HEK293 (cell line): Measurements from ENCODE around the gene C18orf32.
A peak's percentile ranks its signal among the peaks of the same experiment; 100 is the strongest.

Experiments
- CTCF ChIA-PET: fragments of 350-600 bp; formaldehyde crosslinking; extraction: SDS; loops from one replicate; lab custom pipeline; 2021; ENCODE audit warnings: antibody characterized with exemption; lab: Yijun Ruan, JAX
- POLR2A ChIA-PET: fragments of 300-600 bp; formaldehyde crosslinking; extraction: SDS; loops from one replicate; lab custom pipeline; 2020; ENCODE audit warnings: antibody characterized with exemption, inconsistent platforms; lab: Yijun Ruan, JAX
- H3K27ac ChIP-seq: fragments of 200-500 bp; sonication (Bioruptor generic); 2 replicates; pipeline ENCODE4 v1.5.1; 2014; ENCODE audit warnings: low read depth, low read length, control low read depth, inconsistent platforms; ENCODE audit errors: extremely low read depth
- H3K36me3 ChIP-seq, 2 experiments: fragments of 200-500 bp in 1 of 2; sonication (Bioruptor generic) in 1 of 2; 1 replicate in 1 of 2; 2 replicates in 1 of 2; pipeline ENCODE4 v1.5.1; 2014 to 2017; ENCODE audit warnings: inconsistent platforms in 2 of 2, low read length in 2 of 2; ENCODE audit not compliant: control insufficient read depth in 2 of 2, insufficient read depth in 1 of 2
- H3K4me1 ChIP-seq: fragments of 200-500 bp; sonication (Bioruptor generic); 2 replicates; pipeline ENCODE4 v1.5.1; 2014; ENCODE audit warnings: mild to moderate bottlenecking, low read length, inconsistent platforms; ENCODE audit not compliant: control insufficient read depth, insufficient read depth
- H3K4me3 ChIP-seq: 2 replicates; pipeline ENCODE4 v1.5.1; 2011; ENCODE audit warnings: low read depth, mild to moderate bottlenecking, control low read depth, low read length, moderate library complexity
- H3K9me3 ChIP-seq: fragments of 200-500 bp; sonication (Bioruptor generic); 2 replicates; pipeline ENCODE4 v1.5.1; 2014; ENCODE audit warnings: low read depth, low read length, inconsistent platforms; ENCODE audit not compliant: control insufficient read depth, insufficient read depth
- FEZF1 ChIP-seq: fragments of 450-650 bp; formaldehyde crosslinking; IDR thresholded peaks from 2 replicates; pipeline ENCODE4 v1.5.1; 2016; ENCODE audit warnings: missing biosample characterization, missing genetic modification characterization
- GLI2 ChIP-seq: fragments of 450-650 bp; formaldehyde crosslinking; IDR thresholded peaks from 2 replicates; pipeline ENCODE4; 2017; ENCODE audit warnings: missing biosample characterization, missing genetic modification characterization, low read depth, borderline replicate concordance
- GLIS1 ChIP-seq: fragments of 450-650 bp; formaldehyde crosslinking; IDR thresholded peaks from 2 replicates; pipeline ENCODE4 v1.5.1; 2016; ENCODE audit warnings: missing biosample characterization, missing genetic modification characterization
- GLIS2 ChIP-seq: fragments of 450-650 bp; formaldehyde crosslinking; IDR thresholded peaks from 2 replicates; pipeline ENCODE4 v1.5.1; 2016; ENCODE audit warnings: missing biosample characterization, missing genetic modification characterization
- KLF1 ChIP-seq: fragments of 450-650 bp; formaldehyde crosslinking; IDR thresholded peaks from 2 replicates; pipeline ENCODE4 v1.5.1; 2016; ENCODE audit warnings: missing biosample characterization, missing genetic modification characterization
- PRDM1 ChIP-seq: fragments of 450-650 bp; formaldehyde crosslinking; IDR thresholded peaks from 2 replicates; pipeline ENCODE4; 2016; ENCODE audit warnings: missing biosample characterization, missing genetic modification characterization
- SCRT2 ChIP-seq: fragments of 450-650 bp; formaldehyde crosslinking; IDR thresholded peaks from 2 replicates; pipeline ENCODE4 v1.5.1; 2016; ENCODE audit warnings: missing biosample characterization, missing genetic modification characterization
- SP3 ChIP-seq: fragments of 450-650 bp; formaldehyde crosslinking; IDR thresholded peaks from 2 replicates; pipeline ENCODE4 v1.5.1; 2016; ENCODE audit warnings: missing biosample characterization, missing genetic modification characterization
- ZBTB1 ChIP-seq: fragments of 450-650 bp; formaldehyde crosslinking; IDR thresholded peaks from 2 replicates; pipeline ENCODE4 v1.5.1; 2016; ENCODE audit warnings: missing biosample characterization, missing genetic modification characterization
- ZBTB17 ChIP-seq: fragments of 450-650 bp; formaldehyde crosslinking; IDR thresholded peaks from 2 replicates; pipeline ENCODE4 v1.5.1; 2016; ENCODE audit warnings: missing biosample characterization, missing genetic modification characterization
- ZFP37 ChIP-seq: fragments of 450-650 bp; formaldehyde crosslinking; IDR thresholded peaks from 2 replicates; pipeline ENCODE4 v1.5.1; 2016; ENCODE audit warnings: missing biosample characterization, missing genetic modification characterization
- ZFP69B ChIP-seq: fragments of 450-650 bp; formaldehyde crosslinking; IDR thresholded peaks from 2 replicates; pipeline ENCODE4 v1.5.1; 2016; ENCODE audit warnings: missing biosample characterization, missing genetic modification characterization
- ZNF324 ChIP-seq: fragments of 450-650 bp; formaldehyde crosslinking; IDR thresholded peaks from 2 replicates; pipeline ENCODE4 v1.5.1; 2016; ENCODE audit warnings: missing biosample characterization, missing genetic modification characterization
- ZNF335 ChIP-seq: fragments of 450-650 bp; formaldehyde crosslinking; conservative IDR thresholded peaks from 2 replicates; pipeline ENCODE4 v1.5.1; 2016; ENCODE audit warnings: missing biosample characterization, missing genetic modification characterization
- ZNF366 ChIP-seq: fragments of 450-650 bp; formaldehyde crosslinking; conservative IDR thresholded peaks from 2 replicates; pipeline ENCODE4 v1.5.1; 2016; ENCODE audit warnings: missing biosample characterization, missing genetic modification characterization
- ZNF394 ChIP-seq: fragments of 450-650 bp; formaldehyde crosslinking; IDR thresholded peaks from 2 replicates; pipeline ENCODE4 v1.5.1; 2016; ENCODE audit warnings: missing biosample characterization, missing genetic modification characterization, mild to moderate bottlenecking, moderate library complexity, borderline replicate concordance
- ZNF426 ChIP-seq: fragments of 450-650 bp; formaldehyde crosslinking; IDR thresholded peaks from 2 replicates; pipeline ENCODE4 v1.5.1; 2017; ENCODE audit warnings: missing biosample characterization, missing genetic modification characterization, mild to moderate bottlenecking, inconsistent platforms, moderate library complexity
- ZNF664 ChIP-seq: fragments of 450-650 bp; formaldehyde crosslinking; IDR thresholded peaks from 2 replicates; pipeline ENCODE4 v1.5.1; 2016; ENCODE audit warnings: missing biosample characterization, missing genetic modification characterization
- ZNF670 ChIP-seq: fragments of 450-650 bp; formaldehyde crosslinking; IDR thresholded peaks from 2 replicates; pipeline ENCODE4 v1.5.1; 2016; ENCODE audit warnings: missing biosample characterization, missing genetic modification characterization, low read depth
- ZSCAN30 ChIP-seq: fragments of 450-650 bp; IDR thresholded peaks from 2 replicates; pipeline ENCODE4 v1.5.1; 2018; ENCODE audit warnings: missing biosample characterization, mild to moderate bottlenecking, missing genetic modification characterization, moderate library complexity
- TF ChIP-seq, protein P1 (sequence below): fragments of 450-650 bp; formaldehyde crosslinking; IDR thresholded peaks from 2 replicates; pipeline ENCODE4 v1.5.1; 2016; ENCODE audit warnings: missing biosample characterization, missing genetic modification characterization
- TF ChIP-seq, protein P2 (sequence below): fragments of 450-650 bp; formaldehyde crosslinking; IDR thresholded peaks from 2 replicates; pipeline ENCODE4 v1.5.1; 2017; ENCODE audit warnings: missing biosample characterization, missing genetic modification characterization
- TF ChIP-seq, protein P3 (sequence below): fragments of 450-650 bp; formaldehyde crosslinking; IDR thresholded peaks from 2 replicates; pipeline ENCODE4 v1.5.1; 2016; ENCODE audit warnings: missing biosample characterization, missing genetic modification characterization
- TF ChIP-seq, protein P4 (sequence below): fragments of 450-650 bp; formaldehyde crosslinking; IDR thresholded peaks from 2 replicates; pipeline ENCODE4 v1.5.1; 2017; ENCODE audit warnings: missing biosample characterization, missing genetic modification characterization

The C18orf32 gene

DNA sequence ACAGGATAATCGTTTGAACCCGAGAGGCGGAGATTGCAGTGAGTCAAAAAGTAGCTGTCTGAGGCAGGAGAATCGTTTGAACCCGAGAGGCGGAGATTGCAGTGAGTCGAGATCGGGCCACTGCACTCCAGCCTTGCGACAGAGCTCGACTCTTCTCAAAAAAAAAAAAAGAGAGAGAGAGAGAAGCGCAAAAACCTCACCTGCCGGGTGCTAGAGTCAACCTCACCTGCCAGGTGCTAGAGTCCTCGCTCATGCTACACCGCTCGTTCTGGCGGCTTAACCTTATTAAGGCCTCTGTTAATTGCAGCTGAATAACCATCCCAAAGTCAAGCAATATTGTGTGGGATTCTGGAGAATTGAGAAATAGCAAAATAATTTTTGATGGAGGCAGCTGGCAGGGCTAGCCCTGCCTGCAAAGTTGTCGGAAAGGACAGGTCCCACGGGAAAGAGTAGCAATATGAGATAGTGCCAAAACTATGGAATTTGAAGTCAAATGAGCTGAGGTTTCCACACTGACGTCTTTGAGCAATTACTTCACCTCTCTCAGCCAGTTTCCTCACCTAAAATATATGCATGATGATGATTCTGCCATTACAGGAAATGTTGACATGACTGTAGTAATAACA is 25.9 kb downstream of the C18orf32 start (continued):
- TF ChIP-seq SCRT2 (tag by site-specific recombination) = no peak

DNA sequence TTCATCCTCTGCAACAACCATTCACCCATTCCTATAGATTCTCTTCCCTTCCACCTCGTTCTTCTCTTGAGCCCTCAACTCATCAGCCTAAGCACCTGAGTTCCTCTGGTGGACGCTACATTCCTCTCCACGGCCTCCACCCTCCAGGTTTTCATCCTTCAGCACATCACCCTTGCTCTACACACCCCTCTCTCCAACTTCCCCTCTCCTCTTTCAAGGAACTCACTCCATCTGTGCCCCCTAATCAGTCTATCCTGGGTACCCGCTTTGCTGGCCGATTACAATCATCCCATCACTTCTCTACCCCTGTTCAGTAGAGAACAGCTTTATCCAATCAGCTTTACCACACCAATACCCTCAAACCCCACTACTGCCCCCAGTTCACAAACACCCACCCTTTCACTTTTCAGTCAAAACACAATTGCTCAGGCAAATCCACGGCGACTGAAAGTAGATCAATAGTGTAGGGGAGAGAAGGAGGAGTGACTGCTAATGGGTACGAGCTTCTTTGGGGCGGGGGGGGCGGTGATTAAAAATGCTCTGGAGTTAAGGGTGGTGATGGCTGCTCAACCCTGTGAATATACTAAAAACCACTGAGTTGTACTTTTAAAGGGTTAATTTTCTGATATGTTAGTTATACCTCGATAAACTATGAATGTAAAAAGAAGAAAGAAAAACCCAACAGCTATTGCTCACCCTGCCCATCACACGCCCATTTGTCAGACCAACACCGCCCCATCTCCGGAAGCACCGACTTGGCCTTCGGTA is 27.4 kb downstream of the C18orf32 start:
- H3K4me1 ChIP-seq = no peaks in the 10 kb centered on the region
- ChIA-PET POLR2A (interaction anchor here (0.6 to 2.7 kb wide), 7 partner anchors 10 to 984 kb away, joined by 3 to 41 read pairs (median 3); partner anchors contain the start of gene C18orf32), CTCF (interaction anchor here (0.6 to 1.6 kb wide), 9 partner anchors 9 to 1020 kb away, joined by 3 to 8 read pairs (median 3); no protein-coding TSS in a partner anchor)
- no peaks in the 10 kb centered on the region for H3K9me3 ChIP-seq
- H3K36me3 ChIP-seq = no peaks in the 10 kb centered on the region
- peak overlapping the region; percentile 89 for H3K27ac ChIP-seq
- peak overlapping the region; percentile 95 for H3K4me3 ChIP-seq
- TF ChIP-seq, protein P1, sequence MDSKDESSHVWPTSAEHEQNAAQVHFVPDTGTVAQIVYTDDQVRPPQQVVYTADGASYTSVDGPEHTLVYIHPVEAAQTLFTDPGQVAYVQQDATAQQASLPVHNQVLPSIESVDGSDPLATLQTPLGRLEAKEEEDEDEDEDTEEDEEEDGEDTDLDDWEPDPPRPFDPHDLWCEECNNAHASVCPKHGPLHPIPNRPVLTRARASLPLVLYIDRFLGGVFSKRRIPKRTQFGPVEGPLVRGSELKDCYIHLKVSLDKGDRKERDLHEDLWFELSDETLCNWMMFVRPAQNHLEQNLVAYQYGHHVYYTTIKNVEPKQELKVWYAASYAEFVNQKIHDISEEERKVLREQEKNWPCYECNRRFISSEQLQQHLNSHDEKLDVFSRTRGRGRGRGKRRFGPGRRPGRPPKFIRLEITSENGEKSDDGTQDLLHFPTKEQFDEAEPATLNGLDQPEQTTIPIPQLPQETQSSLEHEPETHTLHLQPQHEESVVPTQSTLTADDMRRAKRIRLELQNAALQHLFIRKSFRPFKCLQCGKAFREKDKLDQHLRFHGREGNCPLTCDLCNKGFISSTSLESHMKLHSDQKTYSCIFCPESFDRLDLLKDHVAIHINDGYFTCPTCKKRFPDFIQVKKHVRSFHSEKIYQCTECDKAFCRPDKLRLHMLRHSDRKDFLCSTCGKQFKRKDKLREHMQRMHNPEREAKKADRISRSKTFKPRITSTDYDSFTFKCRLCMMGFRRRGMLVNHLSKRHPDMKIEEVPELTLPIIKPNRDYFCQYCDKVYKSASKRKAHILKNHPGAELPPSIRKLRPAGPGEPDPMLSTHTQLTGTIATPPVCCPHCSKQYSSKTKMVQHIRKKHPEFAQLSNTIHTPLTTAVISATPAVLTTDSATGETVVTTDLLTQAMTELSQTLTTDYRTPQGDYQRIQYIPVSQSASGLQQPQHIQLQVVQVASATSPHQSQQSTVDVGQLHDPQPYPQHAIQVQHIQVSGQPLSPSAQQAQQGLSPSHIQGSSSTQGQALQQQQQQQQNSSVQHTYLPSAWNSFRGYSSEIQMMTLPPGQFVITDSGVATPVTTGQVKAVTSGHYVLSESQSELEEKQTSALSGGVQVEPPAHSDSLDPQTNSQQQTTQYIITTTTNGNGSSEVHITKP = peak; percentile 99
- TF ChIP-seq GLIS1 (tag by site-specific recombination) = no peak
- TF ChIP-seq PRDM1 = peak; percentile 86
- TF ChIP-seq ZNF335 = peak; percentile 52
- TF ChIP-seq, protein P2, sequence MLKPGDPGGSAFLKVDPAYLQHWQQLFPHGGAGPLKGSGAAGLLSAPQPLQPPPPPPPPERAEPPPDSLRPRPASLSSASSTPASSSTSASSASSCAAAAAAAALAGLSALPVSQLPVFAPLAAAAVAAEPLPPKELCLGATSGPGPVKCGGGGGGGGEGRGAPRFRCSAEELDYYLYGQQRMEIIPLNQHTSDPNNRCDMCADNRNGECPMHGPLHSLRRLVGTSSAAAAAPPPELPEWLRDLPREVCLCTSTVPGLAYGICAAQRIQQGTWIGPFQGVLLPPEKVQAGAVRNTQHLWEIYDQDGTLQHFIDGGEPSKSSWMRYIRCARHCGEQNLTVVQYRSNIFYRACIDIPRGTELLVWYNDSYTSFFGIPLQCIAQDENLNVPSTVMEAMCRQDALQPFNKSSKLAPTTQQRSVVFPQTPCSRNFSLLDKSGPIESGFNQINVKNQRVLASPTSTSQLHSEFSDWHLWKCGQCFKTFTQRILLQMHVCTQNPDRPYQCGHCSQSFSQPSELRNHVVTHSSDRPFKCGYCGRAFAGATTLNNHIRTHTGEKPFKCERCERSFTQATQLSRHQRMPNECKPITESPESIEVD = no peak
- TF ChIP-seq ZNF426 (tag by site-specific recombination) = no peak
- peak; percentile 40; the same call in 1 of the 2 replicates for TF ChIP-seq KLF1
- no peak for TF ChIP-seq ZFP69B (tag by site-specific recombination)
- TF ChIP-seq ZNF670 = no peak
- no peak for TF ChIP-seq GLIS2 (tag by site-specific recombination)
- no peak; the same call in 1 of the 2 replicates for TF ChIP-seq ZFP37 (tag by site-specific recombination)
- no peak for TF ChIP-seq ZBTB1
- peak; percentile 20; the same call in 1 of the 2 replicates for TF ChIP-seq ZNF324 (tag by site-specific recombination)
- peak; percentile 68 for TF ChIP-seq SP3 (tag by site-specific recombination)
- TF ChIP-seq ZSCAN30 (tag by site-specific recombination) = no peak
- TF ChIP-seq, protein P3, sequence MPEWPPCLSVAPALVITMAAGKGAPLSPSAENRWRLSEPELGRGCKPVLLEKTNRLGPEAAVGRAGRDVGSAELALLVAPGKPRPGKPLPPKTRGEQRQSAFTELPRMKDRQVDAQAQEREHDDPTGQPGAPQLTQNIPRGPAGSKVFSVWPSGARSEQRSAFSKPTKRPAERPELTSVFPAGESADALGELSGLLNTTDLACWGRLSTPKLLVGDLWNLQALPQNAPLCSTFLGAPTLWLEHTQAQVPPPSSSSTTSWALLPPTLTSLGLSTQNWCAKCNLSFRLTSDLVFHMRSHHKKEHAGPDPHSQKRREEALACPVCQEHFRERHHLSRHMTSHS (tag by site-specific recombination) = no peak
- no peak for TF ChIP-seq GLI2 (tag by site-specific recombination)
- TF ChIP-seq ZNF664 (tag by site-specific recombination) = 0 out of 2 replicates have a peak, but pooled peaks have one; percentile 23
- no peak for TF ChIP-seq FEZF1 (tag by site-specific recombination)
- TF ChIP-seq ZBTB17 = peak; percentile 94
- TF ChIP-seq ZNF366 = peak; percentile 73
- TF ChIP-seq ZNF394 (tag by site-specific recombination) = no peak
- TF ChIP-seq, protein P4, sequence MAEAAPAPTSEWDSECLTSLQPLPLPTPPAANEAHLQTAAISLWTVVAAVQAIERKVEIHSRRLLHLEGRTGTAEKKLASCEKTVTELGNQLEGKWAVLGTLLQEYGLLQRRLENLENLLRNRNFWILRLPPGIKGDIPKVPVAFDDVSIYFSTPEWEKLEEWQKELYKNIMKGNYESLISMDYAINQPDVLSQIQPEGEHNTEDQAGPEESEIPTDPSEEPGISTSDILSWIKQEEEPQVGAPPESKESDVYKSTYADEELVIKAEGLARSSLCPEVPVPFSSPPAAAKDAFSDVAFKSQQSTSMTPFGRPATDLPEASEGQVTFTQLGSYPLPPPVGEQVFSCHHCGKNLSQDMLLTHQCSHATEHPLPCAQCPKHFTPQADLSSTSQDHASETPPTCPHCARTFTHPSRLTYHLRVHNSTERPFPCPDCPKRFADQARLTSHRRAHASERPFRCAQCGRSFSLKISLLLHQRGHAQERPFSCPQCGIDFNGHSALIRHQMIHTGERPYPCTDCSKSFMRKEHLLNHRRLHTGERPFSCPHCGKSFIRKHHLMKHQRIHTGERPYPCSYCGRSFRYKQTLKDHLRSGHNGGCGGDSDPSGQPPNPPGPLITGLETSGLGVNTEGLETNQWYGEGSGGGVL (tag by site-specific recombination) = peak; percentile 27; the same call in 1 of the 2 replicates
- TF ChIP-seq, all 188 proteins: peak for 10
